ENCODE results near the gene PRRG1. TPM values are rescaled to one million over a fixed set of nuclear protein-coding genes. Genes with fewer than 3 reads are reported as not detected.
A peak's percentile ranks its signal among the peaks of the same experiment; 100 is the strongest.
"Not testable (repeated sequence)": the region's sequence is repeated elsewhere in the genome, so short reads cannot be mapped to it uniquely, and the experiment has no call there.

PRRG1 gene
- total RNA-seq, 1 donor from 2014 or later, result 8.2 TPM

DNA sequence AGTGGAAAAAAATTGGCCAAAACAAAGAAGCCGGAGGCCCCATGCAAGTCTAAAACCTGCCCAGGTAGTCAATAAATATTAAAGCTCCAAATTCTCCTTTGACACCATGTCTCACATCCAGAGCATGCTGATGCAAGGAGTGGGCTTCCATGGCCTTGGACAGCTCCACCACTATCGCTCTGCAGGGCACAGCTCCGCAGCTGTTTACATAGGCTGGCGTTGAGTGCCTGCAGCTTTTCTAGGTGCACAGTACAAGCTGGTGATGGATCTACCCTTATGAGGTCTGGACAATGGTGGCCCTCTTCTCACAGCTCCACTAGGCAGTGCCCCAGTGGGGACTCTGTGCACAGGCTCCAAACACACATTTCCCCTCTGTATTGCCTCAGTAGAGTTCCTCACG lies 138.1 kb downstream of the PRRG1 start:
- Mint-ChIP-seq H3K9me3 (no peaks in the 10 kb centered on the region), H3K27ac (no peak overlapping the region), H3K27me3 (no peaks in the 10 kb centered on the region), H3K36me3 (no peaks in the 10 kb centered on the region), H3K4me3 (no peak overlapping the region), H3K4me1 (ENCODE audit: unreplicated experiment) (no peaks in the 10 kb centered on the region)
- no peak for DNase-seq (ENCODE audit: extremely low spot score, unreplicated experiment)
- TF ChIP-seq, protein P1, sequence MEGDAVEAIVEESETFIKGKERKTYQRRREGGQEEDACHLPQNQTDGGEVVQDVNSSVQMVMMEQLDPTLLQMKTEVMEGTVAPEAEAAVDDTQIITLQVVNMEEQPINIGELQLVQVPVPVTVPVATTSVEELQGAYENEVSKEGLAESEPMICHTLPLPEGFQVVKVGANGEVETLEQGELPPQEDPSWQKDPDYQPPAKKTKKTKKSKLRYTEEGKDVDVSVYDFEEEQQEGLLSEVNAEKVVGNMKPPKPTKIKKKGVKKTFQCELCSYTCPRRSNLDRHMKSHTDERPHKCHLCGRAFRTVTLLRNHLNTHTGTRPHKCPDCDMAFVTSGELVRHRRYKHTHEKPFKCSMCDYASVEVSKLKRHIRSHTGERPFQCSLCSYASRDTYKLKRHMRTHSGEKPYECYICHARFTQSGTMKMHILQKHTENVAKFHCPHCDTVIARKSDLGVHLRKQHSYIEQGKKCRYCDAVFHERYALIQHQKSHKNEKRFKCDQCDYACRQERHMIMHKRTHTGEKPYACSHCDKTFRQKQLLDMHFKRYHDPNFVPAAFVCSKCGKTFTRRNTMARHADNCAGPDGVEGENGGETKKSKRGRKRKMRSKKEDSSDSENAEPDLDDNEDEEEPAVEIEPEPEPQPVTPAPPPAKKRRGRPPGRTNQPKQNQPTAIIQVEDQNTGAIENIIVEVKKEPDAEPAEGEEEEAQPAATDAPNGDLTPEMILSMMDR (conservative IDR thresholded peaks at IDR 0.05), result no peak

DNA sequence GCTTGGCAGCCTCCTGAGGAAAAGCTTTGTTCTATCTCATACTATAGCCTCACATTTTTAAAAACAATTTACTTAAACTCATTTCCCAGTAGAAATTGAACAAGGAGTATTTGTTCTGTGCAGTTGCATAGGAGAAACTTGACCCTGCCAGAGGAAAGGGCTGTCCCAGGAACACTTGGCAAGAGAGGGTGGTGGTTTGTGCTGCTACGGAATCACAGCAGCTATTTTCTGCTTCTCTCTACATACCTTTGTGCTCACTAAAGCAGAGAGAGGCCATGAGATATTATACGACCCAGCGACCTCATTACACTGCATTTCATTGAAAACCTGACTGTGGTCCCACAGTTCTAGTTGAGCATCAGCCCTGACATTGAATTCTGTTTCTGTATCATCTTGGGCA lies 139.2 kb downstream of the PRRG1 start:
- Mint-ChIP-seq H3K4me1 (ENCODE audit: unreplicated experiment) (no peaks in the 10 kb centered on the region), H3K27ac (no peak overlapping the region), H3K27me3 (no peaks in the 10 kb centered on the region), H3K9me3 (no peaks in the 10 kb centered on the region), H3K36me3 (no peaks in the 10 kb centered on the region), H3K4me3 (no peak overlapping the region)
- no peak for DNase-seq (ENCODE audit: extremely low spot score, unreplicated experiment)
- TF ChIP-seq, protein P1 (conservative IDR thresholded peaks at IDR 0.05), result no peak

DNA sequence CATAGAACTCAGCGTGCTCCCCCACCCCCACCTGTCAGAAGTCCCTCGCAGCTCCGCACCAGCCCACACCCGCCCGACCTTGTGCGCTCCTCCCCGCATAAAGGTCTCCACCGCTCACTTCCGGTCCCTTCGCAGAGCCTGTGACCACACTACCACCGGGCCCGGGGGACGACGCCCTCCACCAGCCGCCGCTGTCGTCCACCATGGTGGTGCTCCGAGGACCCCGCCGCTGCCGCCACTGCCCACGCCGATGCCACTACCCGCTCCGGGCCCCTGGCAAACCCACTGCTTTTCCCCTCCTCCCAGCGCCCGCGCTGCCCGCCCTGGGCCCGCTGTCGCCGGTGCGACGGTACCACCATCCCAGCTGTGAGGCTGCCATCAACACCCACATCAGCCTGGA lies 142.5 kb downstream of the PRRG1 start:
- H3K27me3 Mint-ChIP-seq, result no peaks in the 10 kb centered on the region
- H3K27ac Mint-ChIP-seq, result no peak overlapping the region
- no peaks in the 10 kb centered on the region for H3K4me1 Mint-ChIP-seq (ENCODE audit: unreplicated experiment)
- TF ChIP-seq, protein P1 (conservative IDR thresholded peaks at IDR 0.05), result no peak
- no peaks in the 10 kb centered on the region for H3K36me3 Mint-ChIP-seq
- DNase-seq (ENCODE audit: extremely low spot score, unreplicated experiment), result no peak
- H3K9me3 Mint-ChIP-seq, result no peaks in the 10 kb centered on the region
- H3K4me3 Mint-ChIP-seq, result no peak overlapping the region

DNA sequence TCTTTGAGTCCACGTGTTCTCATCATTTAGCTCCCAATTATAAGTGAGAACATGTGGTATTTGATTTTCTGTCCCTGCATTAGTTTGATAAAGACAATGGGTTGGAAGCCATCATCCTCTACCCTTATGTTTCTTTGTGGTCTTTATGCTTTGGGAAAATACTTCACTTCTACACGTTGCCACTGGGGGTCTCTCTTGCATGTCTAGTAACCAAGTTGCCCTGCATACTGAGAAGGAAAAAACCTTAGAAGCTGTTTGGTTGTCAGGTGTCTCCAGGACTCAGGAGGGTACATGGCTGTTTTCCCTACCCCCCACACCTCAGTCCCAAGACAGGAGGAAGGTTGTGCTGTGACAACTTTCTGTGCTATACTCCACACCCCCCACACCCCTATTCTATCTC lies 146.6 kb downstream of the PRRG1 start:
- not testable (repeated sequence) for H3K4me3 Mint-ChIP-seq; H3K4me1 Mint-ChIP-seq (ENCODE audit: unreplicated experiment); H3K9me3 Mint-ChIP-seq; H3K27me3 Mint-ChIP-seq; H3K27ac Mint-ChIP-seq; DNase-seq (ENCODE audit: extremely low spot score, unreplicated experiment); H3K36me3 Mint-ChIP-seq
- TF ChIP-seq, protein P1 (conservative IDR thresholded peaks at IDR 0.05), result peak; percentile 54

DNA sequence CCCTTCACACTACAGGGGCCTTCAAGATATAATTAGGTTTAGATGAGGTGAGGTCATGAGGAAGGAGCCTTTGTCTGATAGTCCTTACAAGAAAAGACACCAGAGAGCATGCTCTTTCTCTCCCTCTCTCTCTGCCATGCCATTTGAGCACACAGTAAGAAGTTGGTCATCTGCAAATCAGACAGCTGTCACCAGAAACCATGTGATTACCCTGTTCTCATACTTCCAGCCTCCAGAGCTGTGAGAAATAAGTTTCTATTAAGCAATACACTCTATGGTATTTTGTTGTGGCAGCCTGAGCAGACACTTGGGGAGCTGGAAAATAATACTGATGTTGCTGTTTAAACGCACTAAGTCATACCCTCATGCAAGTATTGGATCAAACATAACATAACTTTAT lies 148.0 kb downstream of the PRRG1 start:
- not testable (repeated sequence) for H3K27ac Mint-ChIP-seq; H3K36me3 Mint-ChIP-seq; H3K4me3 Mint-ChIP-seq; H3K9me3 Mint-ChIP-seq; H3K4me1 Mint-ChIP-seq (ENCODE audit: unreplicated experiment); DNase-seq (ENCODE audit: extremely low spot score, unreplicated experiment); H3K27me3 Mint-ChIP-seq

DNA sequence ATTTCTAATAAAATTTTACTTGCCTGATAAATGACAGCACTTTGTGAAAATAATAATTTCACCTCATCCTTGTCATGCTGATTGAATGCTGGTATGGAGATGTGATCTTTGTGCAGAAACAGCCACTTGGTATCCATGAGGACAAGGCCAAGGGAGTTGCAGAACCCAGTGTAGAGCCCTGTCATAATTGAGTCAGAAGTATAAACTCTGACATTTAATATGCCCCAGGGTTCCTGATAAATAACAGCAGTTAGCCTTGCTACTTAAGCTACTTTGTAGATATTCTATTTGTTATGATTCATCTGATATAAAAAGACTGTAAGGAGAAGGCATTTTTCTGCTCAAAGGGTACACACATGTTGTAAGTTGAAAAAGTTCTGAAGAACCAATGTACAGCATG lies 149.2 kb downstream of the PRRG1 start:
- not testable (repeated sequence) for H3K9me3 Mint-ChIP-seq; H3K36me3 Mint-ChIP-seq; H3K27ac Mint-ChIP-seq; DNase-seq (ENCODE audit: extremely low spot score, unreplicated experiment); H3K4me3 Mint-ChIP-seq; H3K27me3 Mint-ChIP-seq; H3K4me1 Mint-ChIP-seq (ENCODE audit: unreplicated experiment)

DNA sequence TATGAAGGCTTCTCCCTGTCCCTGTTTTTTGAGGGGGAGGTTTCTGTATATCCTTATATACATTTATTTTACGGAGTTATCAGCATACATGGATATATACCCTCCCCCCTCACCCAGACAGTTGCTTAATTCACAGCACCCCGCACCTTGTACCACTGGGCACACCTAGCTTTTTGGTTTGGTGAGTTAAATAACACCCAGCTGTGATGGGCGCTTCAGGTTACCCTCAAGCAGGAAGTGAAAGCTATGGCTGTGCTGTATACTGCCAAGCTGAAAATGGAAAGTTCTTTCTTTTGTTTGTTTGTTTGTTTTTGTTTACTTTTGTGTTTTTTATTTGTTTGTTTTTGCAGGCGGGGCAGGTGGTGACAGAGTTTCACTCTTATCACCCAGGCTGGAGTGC lies 150.5 kb downstream of the PRRG1 start:
- not testable (repeated sequence) for H3K4me1 Mint-ChIP-seq (ENCODE audit: unreplicated experiment); DNase-seq (ENCODE audit: extremely low spot score, unreplicated experiment); H3K9me3 Mint-ChIP-seq; H3K4me3 Mint-ChIP-seq; H3K27ac Mint-ChIP-seq; H3K27me3 Mint-ChIP-seq; H3K36me3 Mint-ChIP-seq
